ENCODE results near the gene P2RX3.

P2RX3 gene

DNA sequence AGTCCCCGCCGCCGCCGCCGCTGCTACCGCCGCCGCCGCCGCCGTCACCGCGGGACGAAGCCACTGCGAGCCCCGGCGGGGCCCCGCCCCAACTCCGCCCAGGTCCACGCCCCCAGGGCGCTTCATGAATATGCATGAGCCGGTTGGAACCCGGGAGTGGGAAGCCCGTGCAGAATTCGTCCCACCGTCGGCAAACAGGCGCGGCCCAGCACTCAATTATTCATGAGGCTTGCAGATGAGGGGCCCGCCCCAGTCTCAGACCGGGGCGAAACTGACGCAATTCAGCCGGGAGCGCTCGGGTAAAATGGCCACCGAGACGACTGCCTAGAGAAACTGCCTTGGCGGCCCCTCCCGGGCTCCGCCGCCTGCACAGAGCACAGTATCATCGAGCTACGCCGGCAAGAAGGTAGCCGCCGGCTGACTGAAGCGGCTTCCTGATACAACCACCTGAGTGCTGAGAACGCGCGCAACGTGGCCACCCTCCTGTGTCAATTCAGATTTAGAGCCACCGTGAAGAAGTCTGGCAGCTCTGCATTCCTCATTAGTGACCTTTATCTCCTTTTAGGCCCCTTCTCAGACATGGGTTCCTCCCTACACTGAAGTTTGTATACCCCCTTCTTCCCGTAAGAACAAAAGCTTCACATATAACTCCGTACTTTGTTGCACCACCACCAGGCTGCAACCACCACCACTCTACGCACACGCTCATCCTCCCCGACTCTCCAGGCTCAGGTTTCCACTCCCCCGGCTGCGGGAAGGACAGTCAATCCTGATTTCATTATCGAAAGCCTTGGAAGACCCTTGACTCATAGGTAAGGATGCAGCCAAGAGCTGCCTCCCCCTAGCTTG is 13.0 kb upstream of the P2RX3 start, which contains the start of gene TNKS1BP1:
Gene TNKS1BP1 (minus strand): TSS at position 67 of the 849 bp plus-strand sequence. CDS start 3,067 bp downstream, outside the sequence.
- in situ Hi-C loops (cut with HindIII; ENCODE audit: low sequenced_read_pairs): no loop called here
- DNase-seq (ENCODE audit: low read depth, low spot score): peak; percentile 98
- TF ChIP-seq, protein P1, sequence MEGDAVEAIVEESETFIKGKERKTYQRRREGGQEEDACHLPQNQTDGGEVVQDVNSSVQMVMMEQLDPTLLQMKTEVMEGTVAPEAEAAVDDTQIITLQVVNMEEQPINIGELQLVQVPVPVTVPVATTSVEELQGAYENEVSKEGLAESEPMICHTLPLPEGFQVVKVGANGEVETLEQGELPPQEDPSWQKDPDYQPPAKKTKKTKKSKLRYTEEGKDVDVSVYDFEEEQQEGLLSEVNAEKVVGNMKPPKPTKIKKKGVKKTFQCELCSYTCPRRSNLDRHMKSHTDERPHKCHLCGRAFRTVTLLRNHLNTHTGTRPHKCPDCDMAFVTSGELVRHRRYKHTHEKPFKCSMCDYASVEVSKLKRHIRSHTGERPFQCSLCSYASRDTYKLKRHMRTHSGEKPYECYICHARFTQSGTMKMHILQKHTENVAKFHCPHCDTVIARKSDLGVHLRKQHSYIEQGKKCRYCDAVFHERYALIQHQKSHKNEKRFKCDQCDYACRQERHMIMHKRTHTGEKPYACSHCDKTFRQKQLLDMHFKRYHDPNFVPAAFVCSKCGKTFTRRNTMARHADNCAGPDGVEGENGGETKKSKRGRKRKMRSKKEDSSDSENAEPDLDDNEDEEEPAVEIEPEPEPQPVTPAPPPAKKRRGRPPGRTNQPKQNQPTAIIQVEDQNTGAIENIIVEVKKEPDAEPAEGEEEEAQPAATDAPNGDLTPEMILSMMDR (IDR thresholded peaks at IDR 0.05; ENCODE audit: low read depth, low read length): peak; percentile 7
- peak within 1 kb of the TSS; percentile 84 for H3K4me3 ChIP-seq (ENCODE audit: low read depth, low read length)

DNA sequence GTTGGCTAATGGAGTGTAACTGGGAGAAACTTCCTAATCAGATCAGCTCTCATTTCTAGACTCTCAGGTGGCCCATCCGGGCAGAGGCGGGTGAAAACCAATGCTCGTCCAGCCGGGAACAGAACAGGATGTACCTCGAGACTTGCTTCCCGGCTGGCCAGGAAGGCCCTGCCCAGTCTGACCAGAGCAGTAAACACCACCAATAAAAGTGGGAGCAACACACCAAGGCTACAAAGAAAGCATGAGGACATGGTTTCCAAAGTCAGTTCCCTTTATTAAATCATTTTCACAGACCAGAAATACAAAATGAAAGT is 12.5 kb upstream of the P2RX3 start:
- no peak for DNase-seq (ENCODE audit: low read depth, low spot score)
- H3K4me3 ChIP-seq (ENCODE audit: low read depth, low read length): peak overlapping the region; percentile 47
- in situ Hi-C loops (cut with HindIII; ENCODE audit: low sequenced_read_pairs): no loop called here
- TF ChIP-seq, protein P1 (IDR thresholded peaks at IDR 0.05; ENCODE audit: low read depth, low read length): no peak

DNA sequence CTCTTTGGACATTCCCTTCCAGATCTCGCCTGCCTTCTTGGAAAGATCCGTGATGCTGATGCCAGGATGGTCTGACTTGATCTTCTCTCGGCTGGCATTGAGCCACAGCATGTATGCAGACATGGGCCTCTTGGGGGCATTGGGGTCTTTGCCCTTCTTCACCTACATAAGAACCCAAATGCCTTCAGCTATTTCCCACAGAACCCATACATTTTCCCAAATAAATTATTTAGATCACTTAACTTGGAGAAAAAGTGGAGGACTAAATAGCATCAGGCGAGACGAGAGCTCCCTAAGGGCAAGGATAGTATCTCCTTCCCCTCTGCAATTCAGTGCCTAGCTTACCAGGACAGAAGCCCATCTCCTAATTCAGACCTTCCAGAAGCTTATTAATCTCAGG is 10.4 kb upstream of the P2RX3 start:
- in situ Hi-C loops (cut with HindIII; ENCODE audit: low sequenced_read_pairs): no loop called here
- H3K4me3 ChIP-seq (ENCODE audit: low read depth, low read length): no peak overlapping the region
- no peak for DNase-seq (ENCODE audit: low read depth, low spot score)
- TF ChIP-seq, protein P1 (IDR thresholded peaks at IDR 0.05; ENCODE audit: low read depth, low read length): no peak

DNA sequence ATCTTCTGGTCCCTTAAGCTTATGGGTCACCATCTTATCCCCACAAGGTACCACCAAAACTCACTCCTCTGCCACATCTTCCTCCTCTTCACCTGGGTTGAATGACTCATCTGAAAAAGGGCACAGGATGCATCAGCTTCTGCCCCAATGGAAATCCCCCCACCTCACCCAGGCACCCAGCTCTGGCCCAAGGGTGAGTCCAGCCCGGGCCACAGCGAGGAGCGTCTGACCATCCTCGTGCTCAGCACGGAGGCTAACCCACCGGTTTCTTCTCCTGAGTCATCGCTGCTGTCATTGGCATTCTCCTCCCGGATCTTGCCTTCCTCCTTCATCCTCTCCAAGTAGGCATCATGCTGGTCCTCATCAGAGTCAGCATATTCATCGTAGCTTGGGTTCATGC is 8.1 kb upstream of the P2RX3 start:
- TF ChIP-seq, protein P1 (IDR thresholded peaks at IDR 0.05; ENCODE audit: low read depth, low read length): no peak
- H3K4me3 ChIP-seq (ENCODE audit: low read depth, low read length): no peak overlapping the region
- in situ Hi-C loops (cut with HindIII; ENCODE audit: low sequenced_read_pairs): no loop called here
- DNase-seq (ENCODE audit: low read depth, low spot score): no peak

DNA sequence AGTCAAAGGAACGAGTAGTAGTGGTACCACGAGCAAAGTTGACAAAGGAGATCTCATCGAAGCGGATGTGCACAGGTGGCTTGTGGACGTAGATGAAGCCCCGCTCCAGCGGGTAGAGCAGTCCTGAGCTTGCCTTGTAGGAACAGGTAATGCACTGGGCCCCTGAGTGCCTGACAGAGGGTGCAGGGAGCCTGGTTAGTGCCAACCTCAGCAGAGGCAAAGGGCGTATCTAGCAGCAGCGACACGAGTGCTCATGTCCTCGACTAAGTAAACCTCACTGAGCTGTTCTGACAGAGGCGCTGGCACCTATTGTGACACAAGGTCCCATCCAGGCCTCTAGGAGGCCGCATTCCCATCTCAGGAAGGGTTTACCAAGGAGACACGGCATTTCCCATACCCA is 6.4 kb upstream of the P2RX3 start:
- TF ChIP-seq, protein P1 (IDR thresholded peaks at IDR 0.05; ENCODE audit: low read depth, low read length): no peak
- DNase-seq (ENCODE audit: low read depth, low spot score): no peak
- in situ Hi-C loops (cut with HindIII; ENCODE audit: low sequenced_read_pairs): no loop called here
- H3K4me3 ChIP-seq (ENCODE audit: low read depth, low read length): no peak overlapping the region

DNA sequence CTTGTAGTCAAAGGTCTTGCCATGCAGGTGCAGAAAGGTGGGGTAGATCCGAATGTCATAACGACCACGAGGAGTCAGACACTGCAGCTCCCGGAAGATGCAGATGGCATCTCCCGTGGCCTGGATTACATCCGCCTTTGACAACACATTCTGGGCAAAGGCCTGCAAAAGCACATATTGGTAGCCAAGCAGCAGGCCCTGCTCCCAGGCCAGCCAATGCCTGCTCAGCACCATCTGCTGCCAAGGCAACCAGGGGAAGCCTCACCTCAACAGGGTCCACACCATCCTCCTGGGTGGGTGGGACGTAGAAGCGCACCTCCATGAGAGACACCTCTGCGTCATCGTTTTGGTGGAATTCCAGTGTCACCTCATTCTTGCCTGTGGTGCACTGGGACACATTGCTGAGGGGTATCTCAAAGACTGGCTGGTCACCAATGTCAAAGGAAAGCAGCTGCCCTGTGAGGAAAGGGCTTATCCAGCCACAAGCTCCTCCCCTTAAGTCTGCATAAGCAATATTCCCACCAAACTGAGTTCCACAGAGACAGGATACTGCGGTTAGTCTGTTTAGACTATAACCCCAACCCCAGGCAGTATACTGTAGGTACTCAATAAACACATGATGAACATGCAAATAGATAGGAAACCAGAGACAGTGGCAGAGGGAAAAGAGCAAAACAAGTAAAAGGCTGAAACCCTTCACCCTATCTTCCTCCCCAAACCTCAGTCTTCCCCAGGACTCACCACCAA is 5.3 kb upstream of the P2RX3 start:
- DNase-seq (ENCODE audit: low read depth, low spot score): no peak
- in situ Hi-C loops (cut with HindIII; ENCODE audit: low sequenced_read_pairs): no loop called here
- TF ChIP-seq, protein P1 (IDR thresholded peaks at IDR 0.05; ENCODE audit: low read depth, low read length): no peak
- H3K4me3 ChIP-seq (ENCODE audit: low read depth, low read length): no peak overlapping the region
